Measurements from ENCODE around the gene REEP1. TPM values are rescaled to one million over a fixed set of nuclear protein-coding genes. Genes with fewer than 3 reads are reported as not detected.

The REEP1 gene
- total and polyA plus RNA-seq, 9 of the 15 experiments (the other 6 are each of a cell fraction or from before 2014, with no cell fraction given), result 0.11 to 0.67 (median 0.13) TPM

GRCh38 chr2:86214503-86214832, 123.0 kb downstream of the REEP1 start:
- BruUV-seq (replicated peaks), result no TSS peak
- ChIA-PET POLR2A (interaction anchor here (0.7 to 5.1 kb wide), 6 partner anchors 15 to 228 kb away, joined by 3 to 134 read pairs (median 4); partner anchors contain the start of genes IMMT, MRPL35, POLR1A and PTCD3), CTCF (ENCODE audit: low intra/inter-chr PET ratio) (no interaction called here)
- Histone ChIP-seq H3K27me3 (ENCODE audit: control insufficient read depth in 2 of 2, insufficient read depth in 2 of 2, low read length in 2 of 2) (no peaks in the 10 kb centered on the region), H2AFZ (ENCODE audit: low read depth, low read length) (no peak overlapping the region), H3K79me2 (ENCODE audit: control insufficient read depth, insufficient read depth, low read length) (no peaks in the 10 kb centered on the region; the same call in 2 of the 3 replicates), H3K27ac (ENCODE audit: extremely low read depth, low read depth, low read length) (peak overlapping the region; percentile 47), H3K9me3 (replicated peaks; ENCODE audit: control insufficient read depth, insufficient read depth, low read depth, low read length) (no peaks in the 10 kb centered on the region), H3K4me3 (no peak overlapping the region), H3K9me1 (ENCODE audit: control insufficient read depth, insufficient read depth, low read length) (no peaks in the 10 kb centered on the region), H3K4me1 (replicated peaks in 1 of 2; ENCODE audit: control insufficient read depth in 2 of 2, insufficient read depth in 2 of 2, low read length in 2 of 2) (peaks cover 20 to 50% of the 10 kb centered on the region in 2 experiments; a peak in 3 of 5 replicates), H3K4me2 (ENCODE audit: insufficient read depth, low read length) (peak overlapping the region; percentile 27; the same call in 1 of the 2 replicates), H3K9ac (ENCODE audit: insufficient read depth in 1 of 2, low read depth in 2 of 2, low read length in 2 of 2) (peak overlapping the region in 1 of 2 experiments; percentile 27; a peak in 1 of 4 replicates), H3K36me3 (ENCODE audit: control insufficient read depth, insufficient read depth, low read length) (peaks cover 48% of the 10 kb centered on the region), H4K20me1 (replicated peaks; ENCODE audit: control insufficient read depth, insufficient read depth, low read length) (no peaks in the 10 kb centered on the region)
- FAIRE-seq (no peak), ATAC-seq (no peak), DNase-seq (ENCODE audit: extremely low read depth in 1 of 4, low spot score in 3 of 4) (no peak)
- in situ Hi-C loops (cut with MboI) (no loop called here), intact Hi-C loops (cut with micrococcal nuclease) (loop anchor here (1.0 kb wide), 1 partner anchor 25 kb away; no protein-coding TSS in a partner anchor)
- WGBS (ENCODE audit: insufficient coverage, low coverage, missing lambda C conversion rate), result 38% methylated on average over 2 of the region's 2 CpGs
- no peak for TF ChIP-seq ZNF124 (CRISPR knock-in tag; IDR thresholded peaks at IDR 0.05)
- TF ChIP-seq DPF2 (IDR thresholded peaks at IDR 0.05), result no peak
- no peak for TF ChIP-seq PHB2 (IDR thresholded peaks at IDR 0.05; ENCODE audit: low read depth)
- no peak for TF ChIP-seq CBFA2T2 (conservative IDR thresholded peaks at IDR 0.05)
- TF ChIP-seq GABPB2 (CRISPR knock-in tag; conservative IDR thresholded peaks at IDR 0.05), result no peak
- no peak for TF ChIP-seq SOX6 (IDR thresholded peaks at IDR 0.05)
- TF ChIP-seq SP1 (CRISPR knock-in tag; IDR thresholded peaks at IDR 0.05), result 0 out of 2 replicates have a peak, but pooled peaks have one; percentile 27
- TF ChIP-seq HNRNPUL1 (IDR thresholded peaks at IDR 0.05; ENCODE audit: low read length), result no peak
- TF ChIP-seq NCOA2 (IDR thresholded peaks at IDR 0.05; ENCODE audit: partially characterized antibody in 2 of 2), result peak in 1 of 2 experiments; percentile 5
- TF ChIP-seq BRD9 (IDR thresholded peaks at IDR 0.05; ENCODE audit: low read depth, partially characterized antibody), result no peak
- TF ChIP-seq, protein P1, sequence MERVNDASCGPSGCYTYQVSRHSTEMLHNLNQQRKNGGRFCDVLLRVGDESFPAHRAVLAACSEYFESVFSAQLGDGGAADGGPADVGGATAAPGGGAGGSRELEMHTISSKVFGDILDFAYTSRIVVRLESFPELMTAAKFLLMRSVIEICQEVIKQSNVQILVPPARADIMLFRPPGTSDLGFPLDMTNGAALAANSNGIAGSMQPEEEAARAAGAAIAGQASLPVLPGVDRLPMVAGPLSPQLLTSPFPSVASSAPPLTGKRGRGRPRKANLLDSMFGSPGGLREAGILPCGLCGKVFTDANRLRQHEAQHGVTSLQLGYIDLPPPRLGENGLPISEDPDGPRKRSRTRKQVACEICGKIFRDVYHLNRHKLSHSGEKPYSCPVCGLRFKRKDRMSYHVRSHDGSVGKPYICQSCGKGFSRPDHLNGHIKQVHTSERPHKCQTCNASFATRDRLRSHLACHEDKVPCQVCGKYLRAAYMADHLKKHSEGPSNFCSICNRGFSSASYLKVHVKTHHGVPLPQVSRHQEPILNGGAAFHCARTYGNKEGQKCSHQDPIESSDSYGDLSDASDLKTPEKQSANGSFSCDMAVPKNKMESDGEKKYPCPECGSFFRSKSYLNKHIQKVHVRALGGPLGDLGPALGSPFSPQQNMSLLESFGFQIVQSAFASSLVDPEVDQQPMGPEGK (CRISPR knock-in tag; IDR thresholded peaks at IDR 0.05; ENCODE audit: borderline replicate concordance), result no peak
- no peak for TF ChIP-seq ZNF717 (CRISPR knock-in tag; IDR thresholded peaks at IDR 0.05)
- TF ChIP-seq HEY1 (CRISPR knock-in tag; IDR thresholded peaks at IDR 0.05; ENCODE audit: borderline replicate concordance), result no peak
- no peak for TF ChIP-seq NRF1 (conservative IDR thresholded peaks at IDR 0.05 in 1 of 2, IDR thresholded peaks at IDR 0.05 in 1 of 2)
- TF ChIP-seq FOXJ2 (tag; IDR thresholded peaks at IDR 0.05), result no peak
- TF ChIP-seq PKNOX1 (IDR thresholded peaks at IDR 0.05), result 0 out of 2 replicates have a peak, but pooled peaks have one; percentile 5
- no peak for TF ChIP-seq SP2 (IDR thresholded peaks at IDR 0.05; ENCODE audit: extremely low read depth, low read depth, low read length, poor library complexity, severe bottlenecking)
- TF ChIP-seq FIP1L1 (IDR thresholded peaks at IDR 0.05; ENCODE audit: low read depth, low read length, poor library complexity, severe bottlenecking), result no peak
- TF ChIP-seq, protein P2, sequence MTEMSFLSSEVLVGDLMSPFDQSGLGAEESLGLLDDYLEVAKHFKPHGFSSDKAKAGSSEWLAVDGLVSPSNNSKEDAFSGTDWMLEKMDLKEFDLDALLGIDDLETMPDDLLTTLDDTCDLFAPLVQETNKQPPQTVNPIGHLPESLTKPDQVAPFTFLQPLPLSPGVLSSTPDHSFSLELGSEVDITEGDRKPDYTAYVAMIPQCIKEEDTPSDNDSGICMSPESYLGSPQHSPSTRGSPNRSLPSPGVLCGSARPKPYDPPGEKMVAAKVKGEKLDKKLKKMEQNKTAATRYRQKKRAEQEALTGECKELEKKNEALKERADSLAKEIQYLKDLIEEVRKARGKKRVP (CRISPR knock-in tag; IDR thresholded peaks at IDR 0.05), result no peak
